GM21360 (cell line): ENCODE data around the gene TPX2.

Experiments
- ATAC-seq: cut with Tn5 transposase; IDR thresholded peaks from one replicate; pipeline ENCODE4 v1.9.1; 2021; ENCODE audit warnings: mild to moderate bottlenecking, moderate library complexity; ENCODE audit not compliant: unreplicated experiment

The TPX2 gene

DNA sequence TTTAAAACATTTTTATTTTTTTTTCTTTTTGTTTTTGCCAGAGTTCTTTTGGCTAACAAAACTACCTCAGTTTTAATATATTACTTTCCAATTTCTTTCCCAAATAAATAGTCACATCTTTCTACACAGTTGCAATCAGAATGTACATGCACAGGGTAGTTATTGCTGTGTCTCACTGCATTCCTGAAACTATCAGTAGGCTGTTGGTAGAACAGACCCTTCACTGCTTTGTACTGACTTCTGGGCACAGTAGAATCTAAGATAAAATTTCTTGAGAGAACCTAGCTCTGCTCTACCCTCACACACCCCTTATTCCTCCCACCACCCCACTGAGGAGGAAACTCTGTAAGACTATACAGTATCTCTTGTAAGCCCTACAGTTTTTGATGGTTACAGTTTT is 19.9 kb downstream of the TPX2 start:
- ATAC-seq, result no peak

DNA sequence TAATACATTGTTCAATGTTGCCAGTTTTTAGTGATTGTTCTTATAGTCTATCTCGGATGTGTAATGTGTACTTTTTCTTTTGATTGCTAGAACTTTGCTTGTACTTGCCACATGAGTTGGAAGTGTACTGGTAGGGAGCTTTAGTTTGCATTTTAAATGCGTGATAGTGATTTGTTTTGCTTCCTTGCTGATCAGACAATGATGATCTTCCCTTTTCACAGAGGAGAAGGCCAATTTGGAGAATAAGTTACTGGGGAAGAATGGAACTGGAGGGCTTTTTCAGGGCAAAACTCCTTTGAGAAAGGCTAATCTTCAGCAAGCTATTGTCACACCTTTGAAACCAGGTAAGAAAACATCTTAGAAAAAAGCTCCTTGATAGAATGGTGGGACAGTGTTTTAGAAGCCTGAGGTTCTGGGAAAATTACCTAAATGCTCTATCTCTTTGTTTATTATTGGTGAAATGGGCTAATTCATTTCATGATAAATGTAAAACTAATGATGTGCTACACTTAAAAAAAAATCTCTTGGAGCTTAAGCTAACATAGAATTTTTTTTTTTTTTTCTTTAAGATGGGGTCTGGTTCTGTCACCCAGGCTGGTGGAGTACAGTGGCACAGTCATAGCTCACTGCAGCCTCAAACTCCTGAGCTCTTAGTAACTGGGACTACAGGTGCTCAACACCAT is 20.9 kb downstream of the TPX2 start:
- no peak for ATAC-seq

- no peak for ATAC-seq
These were observed 21.6 kb downstream of the TPX2 start for GRCh38 chr20:31760519-31761240.

- ATAC-seq, result no peak
These were observed 25.7 kb downstream of the TPX2 start for GRCh38 chr20:31764641-31765305.

DNA sequence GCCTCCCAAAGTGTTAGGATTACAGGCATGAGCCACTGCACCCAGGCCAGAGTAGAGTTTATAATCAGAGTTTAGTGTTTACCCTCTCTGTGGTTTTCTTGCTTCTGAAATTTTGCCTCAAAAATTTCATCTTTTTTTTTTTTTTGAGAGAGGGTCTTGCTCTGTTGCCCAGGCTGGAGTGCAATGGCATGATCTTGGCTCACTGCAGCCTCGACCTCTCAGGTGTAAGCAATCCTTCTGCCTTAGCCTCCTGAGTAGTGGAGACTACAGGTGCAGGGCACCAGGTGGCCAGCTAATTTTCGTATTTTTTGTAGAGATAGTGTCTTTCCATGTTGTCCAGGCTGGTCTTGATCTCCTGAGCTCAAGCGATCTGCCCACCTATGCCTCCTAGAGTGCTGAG is 28.7 kb downstream of the TPX2 start:
- no peak for ATAC-seq

- ATAC-seq, result no peak
These were observed 30.6 kb downstream of the TPX2 start for GRCh38 chr20:31769681-31770080.

DNA sequence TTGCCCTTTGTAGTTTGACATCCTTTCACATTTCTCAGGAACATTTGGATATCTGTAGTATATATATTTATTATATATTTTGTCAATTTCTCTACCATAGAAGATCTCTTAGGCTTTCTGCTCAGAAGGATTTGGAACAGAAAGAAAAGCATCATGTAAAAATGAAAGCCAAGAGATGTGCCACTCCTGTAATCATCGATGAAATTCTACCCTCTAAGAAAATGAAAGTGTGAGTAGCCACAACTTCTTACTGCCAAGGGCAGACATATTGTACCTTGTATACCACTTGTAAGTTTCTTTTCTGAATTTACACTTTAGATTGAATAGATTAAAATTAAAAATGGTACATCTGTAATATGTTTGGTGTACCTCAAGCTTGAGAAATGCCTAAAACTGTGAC is 31.2 kb downstream of the TPX2 start:
- no peak for ATAC-seq

- ATAC-seq, result no peak
These were observed 35.3 kb downstream of the TPX2 start for GRCh38 chr20:31774408-31774807.

GRCh38 chr20:31780839-31781238 is 41.7 kb downstream of the TPX2 start:
- ATAC-seq, result no peak

DNA sequence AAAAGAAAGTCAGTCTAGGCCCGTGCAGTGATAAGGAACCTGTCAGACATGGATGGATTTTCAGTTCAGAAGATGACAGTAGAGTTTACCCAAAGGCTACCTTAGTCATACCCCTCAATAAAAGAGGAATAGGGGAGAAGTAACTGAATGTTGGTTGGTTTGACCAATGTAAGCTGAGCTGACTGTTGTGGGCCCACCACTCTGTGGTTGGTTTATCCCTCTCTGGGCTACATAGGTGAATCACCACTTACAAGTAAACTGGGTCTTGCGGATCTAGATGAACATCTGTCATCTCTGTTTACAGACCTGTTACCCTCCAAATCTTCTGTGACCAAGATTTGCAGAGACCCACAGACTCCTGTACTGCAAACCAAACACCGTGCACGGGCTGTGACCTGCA is 42.9 kb downstream of the TPX2 start:
- no peak for ATAC-seq

GRCh38 chr20:31784354-31785044 is 45.4 kb downstream of the TPX2 start:
- no peak for ATAC-seq

DNA sequence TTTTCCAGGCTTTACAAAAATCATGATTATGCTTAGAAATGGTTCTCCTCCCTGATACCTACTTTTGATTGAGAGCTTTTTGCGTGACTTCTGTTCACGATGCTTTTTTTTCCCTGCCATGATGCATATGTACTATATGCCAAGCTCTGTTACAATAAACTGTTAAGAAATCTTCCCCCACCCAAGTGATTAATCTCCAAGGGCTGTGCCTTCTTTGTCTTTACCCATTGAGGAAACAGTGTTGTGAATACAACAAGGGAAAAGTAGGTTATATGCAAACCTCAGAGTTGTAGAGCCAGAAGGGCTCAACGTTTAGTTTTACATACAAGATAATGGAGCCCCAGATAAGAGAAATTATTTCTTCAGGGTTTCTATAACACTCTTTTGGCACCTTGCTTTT is 46.0 kb downstream of the TPX2 start:
- no peak for ATAC-seq

GRCh38 chr20:31788578-31788977 is 49.5 kb downstream of the TPX2 start:
- no peak for ATAC-seq

DNA sequence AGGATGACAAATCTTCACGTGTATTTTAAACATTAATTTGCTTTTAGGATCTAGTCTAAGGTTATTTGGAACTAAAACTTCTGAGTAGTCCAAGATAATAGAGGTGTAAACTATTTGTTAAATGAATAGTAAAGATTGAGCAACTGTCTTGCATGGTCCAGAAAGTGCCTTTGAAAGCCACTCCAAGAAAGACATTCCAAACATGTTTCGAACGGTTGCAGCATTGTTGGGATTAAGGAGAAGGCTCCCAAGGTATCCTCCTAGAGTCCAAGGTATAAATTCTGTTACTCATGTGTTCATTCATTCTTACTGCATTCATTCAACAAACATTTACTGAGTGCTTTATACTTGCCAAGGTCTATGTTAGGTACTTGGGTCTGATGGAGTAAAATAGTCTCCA is 51.3 kb downstream of the TPX2 start:
- ATAC-seq, result no peak

- ATAC-seq, result no peak
These were observed 58.3 kb downstream of the TPX2 start for GRCh38 chr20:31797364-31797763.

DNA sequence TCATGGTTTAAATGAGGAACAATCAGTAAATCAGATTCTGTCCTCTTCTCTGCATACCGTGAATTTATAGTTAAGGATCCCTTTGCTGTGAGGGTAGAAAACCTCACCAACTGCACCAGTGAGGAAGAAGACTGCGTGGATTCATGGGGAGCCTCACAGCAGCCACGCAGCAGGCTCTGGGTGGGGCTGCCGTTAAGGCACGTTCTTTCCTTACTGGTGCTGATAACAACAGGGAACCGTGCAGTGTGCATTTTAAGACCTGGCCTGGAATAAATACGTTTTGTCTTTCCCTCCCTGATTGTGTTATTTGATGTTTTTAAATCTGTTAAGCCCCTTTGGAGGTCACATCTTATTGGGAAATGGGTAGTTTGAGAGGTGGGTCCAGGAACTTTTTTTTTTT is 62.4 kb downstream of the TPX2 start:
- ATAC-seq, result no peak

- ATAC-seq, result no peak
These were observed 64.6 kb downstream of the TPX2 start for GRCh38 chr20:31803552-31804291.

- ATAC-seq, result no peak
These were observed 67.7 kb downstream of the TPX2 start for GRCh38 chr20:31806564-31807355.

DNA sequence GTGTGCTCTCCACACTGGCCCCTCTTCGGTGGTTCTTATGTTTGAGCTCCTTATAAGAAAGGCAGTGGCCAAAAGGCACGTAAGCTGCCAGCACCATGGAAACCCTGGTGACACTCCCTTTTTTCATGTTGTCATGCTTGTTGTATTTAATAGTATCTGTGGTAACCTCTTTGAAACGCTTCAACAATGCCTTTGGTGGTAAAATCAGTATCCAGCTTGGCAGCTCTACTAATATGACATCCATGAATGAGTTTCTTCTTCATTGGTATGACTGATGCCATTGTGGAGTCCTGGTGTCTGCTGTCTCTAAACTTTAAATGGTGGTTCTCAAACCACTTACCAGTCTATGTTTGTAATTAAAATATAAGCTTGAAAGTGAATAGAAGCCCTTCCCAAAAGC is 69.4 kb downstream of the TPX2 start:
- ATAC-seq, result no peak

- ATAC-seq, result no peak
These were observed 70.6 kb downstream of the TPX2 start for GRCh38 chr20:31809661-31810060.
